ENCODE data around the gene LIMS2.

The LIMS2 gene

DNA sequence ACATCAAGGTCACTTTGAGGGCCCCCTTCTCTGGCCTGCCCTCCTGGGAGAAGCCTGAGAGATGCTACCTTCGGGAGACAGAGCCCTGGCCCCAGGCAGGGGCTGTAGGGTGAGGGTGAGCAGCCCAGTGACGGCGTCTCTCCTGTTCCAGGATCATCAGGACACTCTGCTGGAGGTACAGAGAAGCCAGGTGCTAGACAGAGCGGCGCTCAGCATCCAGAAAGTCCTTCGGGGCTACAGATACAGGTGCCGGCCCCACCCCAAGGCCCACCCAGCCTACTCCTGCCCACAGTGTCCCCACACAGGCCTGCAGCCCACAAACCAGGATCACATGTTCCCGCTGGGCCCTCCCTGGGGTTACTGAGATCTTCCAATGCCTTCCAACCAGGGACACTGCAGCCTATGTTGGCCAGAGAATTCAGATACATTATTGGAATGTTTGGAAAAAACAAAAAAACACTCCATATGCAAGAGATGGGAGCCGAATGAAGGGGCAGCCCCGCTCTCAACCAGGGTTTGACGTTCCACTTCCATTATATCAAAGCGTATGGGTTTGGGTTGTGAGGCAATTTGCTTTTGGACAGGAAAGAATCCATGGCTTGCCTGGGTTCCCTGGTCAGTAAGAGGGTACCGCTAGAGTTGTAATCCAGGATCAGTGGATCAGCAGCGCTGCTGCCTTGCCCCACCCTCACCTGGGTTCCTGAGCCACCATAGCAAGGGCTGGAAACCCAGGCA is 78.9 kb downstream of the LIMS2 start:
- DNase-seq: no peak

DNA sequence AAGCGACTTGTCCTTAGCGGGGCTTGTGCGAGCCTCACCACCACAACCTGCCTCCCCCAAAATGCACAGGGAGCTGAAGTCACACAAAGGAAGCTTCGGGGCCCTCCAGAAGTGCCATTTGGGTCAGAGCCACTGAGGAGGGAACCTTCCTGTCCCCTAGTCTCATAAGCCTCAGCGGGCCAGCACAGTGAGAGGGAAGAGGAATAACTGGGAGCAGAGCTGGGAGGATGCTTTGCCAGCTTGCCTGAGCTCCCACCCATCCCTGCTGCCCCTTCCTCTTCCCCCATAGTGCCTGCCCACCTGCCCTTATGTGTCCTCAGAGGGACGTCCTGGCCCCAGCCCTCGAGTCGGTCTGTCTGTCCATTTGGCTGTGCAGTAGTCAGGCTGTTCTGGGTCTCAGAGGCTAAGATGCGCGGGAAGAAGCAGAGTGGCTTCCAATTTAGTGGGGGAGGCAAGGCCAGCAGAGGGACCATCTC is 81.2 kb downstream of the LIMS2 start:
- DNase-seq: no peak

DNA sequence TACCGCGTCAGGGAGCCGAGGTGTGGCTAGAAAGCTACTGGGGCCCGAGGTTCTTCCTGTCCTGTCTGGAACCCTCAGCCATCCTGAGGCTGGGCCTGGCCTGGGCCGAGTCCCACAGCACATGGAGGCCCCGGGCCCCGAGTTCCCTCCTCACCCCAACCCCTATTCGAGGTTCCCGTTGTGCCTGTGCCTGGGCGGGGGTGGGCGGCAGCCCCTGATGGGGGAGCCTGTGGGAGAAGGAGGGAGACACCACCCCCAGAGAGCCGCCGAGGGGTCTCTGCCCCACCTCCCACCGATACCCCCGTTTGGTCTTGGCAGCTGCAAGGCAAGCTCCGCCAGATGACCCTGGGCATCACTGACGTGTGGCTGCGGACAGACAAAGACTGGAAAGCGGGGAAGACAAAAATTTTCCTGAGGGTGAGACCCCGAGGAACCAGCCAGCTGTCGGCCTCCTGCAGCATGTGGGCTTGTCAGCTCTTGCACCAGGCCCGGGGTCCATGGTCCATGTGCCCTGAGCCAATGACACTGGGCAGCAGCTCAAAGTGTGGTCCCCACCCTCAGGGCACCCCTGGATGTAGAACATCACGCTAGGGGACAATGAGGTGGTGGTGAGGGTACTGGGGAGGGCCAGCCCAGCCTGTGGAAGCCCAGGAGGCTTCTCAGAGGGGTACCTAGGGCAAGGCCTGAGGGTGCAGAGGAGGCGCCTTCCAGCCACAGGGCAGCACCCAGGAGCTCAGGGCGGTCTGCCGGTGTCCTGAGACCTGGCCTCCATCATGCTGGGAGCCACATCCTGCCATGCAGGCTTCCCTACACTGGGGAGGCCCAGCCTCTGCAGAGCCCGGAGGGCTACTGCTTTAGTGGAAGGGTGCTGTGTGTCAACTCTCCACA is 81.9 kb downstream of the LIMS2 start:
- DNase-seq: no peak

DNA sequence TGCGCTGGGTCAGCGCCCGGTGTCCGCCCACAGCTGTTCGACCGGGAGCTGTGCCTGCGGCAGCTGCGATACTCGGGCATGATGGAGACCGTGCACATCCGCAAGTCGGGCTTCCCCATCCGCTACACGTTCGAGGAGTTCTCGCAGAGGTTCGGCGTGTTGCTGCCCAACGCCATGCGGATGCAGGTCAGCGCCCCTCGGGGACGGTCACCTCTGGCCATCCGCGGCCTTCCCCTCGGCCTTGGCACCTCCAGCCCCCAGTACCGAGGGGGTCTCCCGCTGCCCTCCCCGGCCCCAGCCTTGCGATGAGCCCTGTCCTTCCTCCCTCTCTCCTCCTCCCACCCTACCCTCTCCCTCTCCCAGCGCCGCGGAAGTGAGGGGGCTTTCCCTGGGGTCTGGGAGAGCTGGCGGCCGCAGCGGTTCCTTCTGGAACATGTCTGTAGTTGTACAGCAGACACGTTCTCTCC is 82.5 kb downstream of the LIMS2 start:
- no peak for DNase-seq

DNA sequence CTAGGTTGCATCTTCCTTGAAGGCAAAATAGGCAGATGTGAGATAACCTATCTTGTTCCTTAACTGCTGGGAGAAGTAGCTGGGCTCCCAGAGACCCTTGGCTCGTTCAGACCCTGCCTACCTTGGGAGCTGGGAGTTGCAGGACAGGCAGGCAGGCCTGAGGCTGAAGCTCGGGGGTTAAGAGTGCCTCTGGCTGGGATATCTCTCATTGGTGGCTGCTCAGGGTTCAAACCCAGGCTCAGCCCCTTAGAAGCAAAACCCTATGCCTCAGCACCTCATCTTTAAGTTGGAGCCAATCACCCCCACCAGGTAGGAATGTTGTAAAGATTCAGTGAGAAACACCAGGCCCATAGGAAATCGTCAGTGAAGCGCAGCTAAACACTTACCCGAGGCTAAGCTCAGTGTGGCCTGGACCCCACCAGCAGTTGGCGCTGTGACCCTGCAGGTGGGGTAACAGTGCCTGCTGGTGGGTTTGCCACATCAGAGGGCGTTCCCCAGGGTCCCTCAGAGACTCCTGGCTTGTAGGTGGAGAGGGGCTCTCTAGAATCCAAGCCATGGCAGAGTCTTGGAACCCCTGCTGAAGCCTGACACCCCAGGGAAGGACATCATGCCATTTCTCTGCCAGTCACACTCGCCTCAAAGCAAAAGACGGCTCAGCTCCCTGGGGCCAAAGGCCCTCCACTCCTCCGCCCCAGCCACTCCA is 84.0 kb downstream of the LIMS2 start:
- peak; percentile 62 for DNase-seq

DNA sequence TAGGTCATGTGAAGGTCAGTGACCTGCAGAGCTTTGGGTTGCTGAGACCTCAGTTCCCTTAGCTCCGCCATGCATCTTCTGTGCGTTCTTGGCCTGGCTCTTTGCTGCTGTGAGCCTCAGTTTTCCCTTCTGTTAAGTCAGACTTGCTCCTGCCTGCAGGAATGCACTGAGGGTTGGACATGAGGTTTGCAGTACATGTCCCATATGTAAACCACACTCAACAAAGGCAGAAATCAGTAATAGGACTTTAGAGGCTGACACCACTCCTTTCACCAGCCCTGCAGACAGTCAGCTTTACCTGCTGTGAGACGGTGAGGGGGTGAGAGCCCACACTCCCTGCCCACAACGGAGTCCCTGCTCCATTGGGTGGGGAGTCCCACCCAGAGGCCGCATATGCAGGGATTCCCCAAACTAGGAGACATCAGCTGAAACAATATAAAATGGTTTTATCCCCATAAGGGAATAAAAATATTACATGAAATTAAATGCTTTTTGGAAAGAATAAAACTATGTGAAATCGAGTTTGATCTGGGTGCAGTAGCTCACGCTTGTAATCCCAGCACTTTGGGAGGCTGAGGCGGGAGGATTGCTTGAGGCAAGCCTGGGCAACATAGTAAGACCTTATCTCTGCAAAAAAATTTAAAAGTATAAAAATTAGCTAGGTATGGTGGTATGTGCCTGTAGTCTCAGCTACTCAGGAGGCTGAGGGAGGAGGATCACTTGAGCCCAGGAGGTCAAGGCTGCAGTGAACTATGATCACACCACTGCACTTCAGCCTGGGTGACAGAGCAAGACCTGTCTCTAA is 84.7 kb downstream of the LIMS2 start:
- no peak for DNase-seq

DNA sequence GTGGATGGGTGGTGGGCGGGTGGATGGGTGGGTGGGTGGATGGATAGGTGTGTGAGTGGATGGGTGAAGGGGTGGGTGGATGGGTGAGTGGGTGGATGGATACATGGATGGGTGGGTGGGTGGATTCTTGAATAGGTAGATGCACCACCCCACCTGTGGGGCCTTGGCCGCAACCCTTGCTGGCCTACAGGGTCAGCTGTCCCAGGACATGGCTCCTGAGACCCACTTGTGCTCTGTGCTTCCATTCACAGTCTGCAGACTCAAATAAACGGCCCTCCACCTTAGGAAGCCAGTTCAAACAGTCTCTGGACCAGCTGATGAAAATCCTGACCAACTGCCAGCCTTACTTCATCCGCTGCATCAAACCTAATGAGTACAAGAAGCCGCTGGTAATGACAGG is 85.5 kb downstream of the LIMS2 start:
- DNase-seq: no peak

DNA sequence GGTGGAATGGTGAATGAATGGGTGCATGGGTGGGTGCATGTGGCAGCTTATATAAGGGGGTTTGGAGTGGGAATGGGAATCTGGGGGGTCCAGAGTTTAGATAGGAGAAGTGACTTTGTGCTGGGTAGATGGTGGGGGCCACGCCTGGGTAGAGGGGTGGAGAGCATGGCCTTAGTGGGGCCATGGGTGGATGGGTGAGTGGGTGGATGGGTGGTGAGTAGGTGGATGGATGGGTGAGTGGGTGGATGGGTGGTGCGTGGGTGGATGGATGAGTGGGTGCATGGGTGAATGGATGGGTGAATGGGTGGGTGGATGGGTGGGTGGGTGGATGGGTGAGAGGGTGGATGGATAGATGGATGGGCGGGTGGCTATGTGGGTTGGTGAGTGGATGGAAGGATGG is 86.0 kb downstream of the LIMS2 start:
- DNase-seq: no peak

All from CD4-positive, alpha-beta T cell treated with Interleukin-12 subunit alpha and Interleukin-12 subunit beta, for 1 hour (primary cell).